Measurements from ENCODE around the gene TLL2. TPM values are rescaled to one million over a fixed set of nuclear protein-coding genes. Genes with fewer than 3 reads are reported as not detected.

Gene TLL2
- total and polyA plus RNA-seq, 7 experiments from 2014 or later, result 0.24 TPM; not detected in 6

DNA sequence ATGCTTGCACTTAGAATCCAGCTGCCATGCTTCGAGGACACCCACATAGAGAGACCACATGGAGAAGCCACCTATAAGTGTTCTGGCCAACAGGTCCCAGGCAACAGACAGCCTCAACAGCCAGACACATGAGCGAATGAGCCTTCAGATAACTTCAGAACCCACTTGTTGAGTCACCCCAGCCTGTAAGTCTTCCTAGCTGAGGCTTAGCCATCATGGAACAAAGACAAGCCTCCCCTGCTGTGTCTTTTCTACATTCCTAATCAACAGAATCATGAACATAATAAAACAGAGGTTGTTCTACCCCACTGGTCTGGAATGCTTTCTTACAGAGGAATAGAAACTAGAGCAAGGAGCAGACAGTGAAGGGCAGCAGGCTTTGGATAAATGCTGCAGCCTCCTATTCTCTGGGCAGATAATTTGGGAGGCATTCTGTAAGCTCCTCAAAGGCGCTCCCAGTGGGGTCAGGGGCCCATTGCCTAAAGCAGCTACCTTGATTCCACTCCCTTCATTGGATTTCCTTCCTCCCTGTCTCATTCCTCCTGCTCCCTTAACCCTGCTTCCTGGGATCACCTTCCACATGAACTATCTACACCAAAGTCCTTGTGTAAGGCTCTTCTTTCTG lies 4.6 kb downstream of the TLL2 start:
- intact Hi-C loops (cut with micrococcal nuclease), result no loop called here
- ATAC-seq (no peak), DNase-seq (no peak)
- H3K4me3 Mint-ChIP-seq, result no peak overlapping the region
- H3K9me3 ChIP-seq (ENCODE audit: control insufficient read depth in 2 of 3, low read length in 3 of 3), result no peaks in the 10 kb centered on the region
- H3K36me3 ChIP-seq (ENCODE audit: control insufficient read depth in 2 of 3, insufficient read depth in 3 of 3, low read length in 3 of 3), result no peaks in the 10 kb centered on the region
- POLR2A ChIA-PET, result no interaction called here
- peaks cover 0 to 6% of the 10 kb centered on the region in 2 donors for H3K27me3 ChIP-seq (ENCODE audit: control insufficient read depth in 2 of 2, insufficient read depth in 2 of 2, low read length in 2 of 2)
- CTCF ChIA-PET, result no interaction called here
- H3K4me1 Mint-ChIP-seq, result peaks cover 4 to 14% (median 13%) of the 10 kb centered on the region in 7 donors
- H3K4me3 ChIP-seq (ENCODE audit: low read length), result no peak overlapping the region
- peaks cover 17 to 41% (median 24%) of the 10 kb centered on the region in 5 donors for H3K27me3 Mint-ChIP-seq
- H3K36me3 Mint-ChIP-seq, result no peaks in the 10 kb centered on the region
- H3K9me3 Mint-ChIP-seq, result no peaks in the 10 kb centered on the region
- H3K27ac Mint-ChIP-seq, result no peak overlapping the region
- peaks cover 0 to 6% of the 10 kb centered on the region in 2 donors for H3K4me1 ChIP-seq (ENCODE audit: control insufficient read depth in 2 of 2, insufficient read depth in 2 of 2, low read length in 2 of 2)
- no peak overlapping the region for H3K27ac ChIP-seq (ENCODE audit: low read depth, low read length)

DNA sequence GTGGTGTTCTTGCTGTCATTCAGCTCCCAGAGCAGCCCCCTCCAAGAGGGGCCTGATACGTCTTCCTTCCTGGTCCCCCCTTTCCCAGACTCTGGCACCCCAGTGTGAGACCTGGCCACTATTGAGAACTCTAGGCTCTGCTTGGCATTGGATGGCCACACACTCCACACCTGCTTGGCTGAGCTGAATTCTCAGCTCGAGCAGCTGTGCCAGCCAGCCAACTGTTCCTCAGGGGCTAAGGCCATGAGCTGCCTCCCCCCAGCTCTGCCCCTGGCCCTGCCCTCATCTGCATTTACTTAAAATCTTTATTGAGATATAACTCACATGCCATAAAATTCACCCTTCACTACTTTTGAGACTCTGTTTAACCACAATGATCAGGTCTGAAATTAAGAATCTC lies 6.7 kb downstream of the TLL2 start:
- intact Hi-C loops (cut with micrococcal nuclease), result no loop called here
- Histone ChIP-seq H3K4me1 (ENCODE audit: control insufficient read depth in 2 of 2, insufficient read depth in 2 of 2, low read length in 2 of 2) (no peaks in the 10 kb centered on the region), H3K27ac (ENCODE audit: low read depth, low read length) (no peak overlapping the region), H3K4me3 (ENCODE audit: low read length) (no peak overlapping the region), H3K9me3 (ENCODE audit: control insufficient read depth in 2 of 3, low read length in 3 of 3) (no peaks in the 10 kb centered on the region), H3K27me3 (ENCODE audit: control insufficient read depth in 2 of 2, insufficient read depth in 2 of 2, low read length in 2 of 2) (peaks cover 0 to 6% of the 10 kb centered on the region in 2 donors), H3K36me3 (ENCODE audit: control insufficient read depth in 2 of 3, insufficient read depth in 3 of 3, low read length in 3 of 3) (no peaks in the 10 kb centered on the region)
- Mint-ChIP-seq H3K27me3 (peaks cover 13 to 28% (median 14%) of the 10 kb centered on the region in 5 donors), H3K9me3 (no peaks in the 10 kb centered on the region), H3K4me1 (peaks cover 0 to 4% (median 3%) of the 10 kb centered on the region in 7 donors), H3K4me3 (no peak overlapping the region), H3K27ac (peak overlapping the region in 1 of 9 donors; percentile 6), H3K36me3 (no peaks in the 10 kb centered on the region)
- DNase-seq (no peak), ATAC-seq (no peak)
- ChIA-PET CTCF (no interaction called here), POLR2A (no interaction called here)

DNA sequence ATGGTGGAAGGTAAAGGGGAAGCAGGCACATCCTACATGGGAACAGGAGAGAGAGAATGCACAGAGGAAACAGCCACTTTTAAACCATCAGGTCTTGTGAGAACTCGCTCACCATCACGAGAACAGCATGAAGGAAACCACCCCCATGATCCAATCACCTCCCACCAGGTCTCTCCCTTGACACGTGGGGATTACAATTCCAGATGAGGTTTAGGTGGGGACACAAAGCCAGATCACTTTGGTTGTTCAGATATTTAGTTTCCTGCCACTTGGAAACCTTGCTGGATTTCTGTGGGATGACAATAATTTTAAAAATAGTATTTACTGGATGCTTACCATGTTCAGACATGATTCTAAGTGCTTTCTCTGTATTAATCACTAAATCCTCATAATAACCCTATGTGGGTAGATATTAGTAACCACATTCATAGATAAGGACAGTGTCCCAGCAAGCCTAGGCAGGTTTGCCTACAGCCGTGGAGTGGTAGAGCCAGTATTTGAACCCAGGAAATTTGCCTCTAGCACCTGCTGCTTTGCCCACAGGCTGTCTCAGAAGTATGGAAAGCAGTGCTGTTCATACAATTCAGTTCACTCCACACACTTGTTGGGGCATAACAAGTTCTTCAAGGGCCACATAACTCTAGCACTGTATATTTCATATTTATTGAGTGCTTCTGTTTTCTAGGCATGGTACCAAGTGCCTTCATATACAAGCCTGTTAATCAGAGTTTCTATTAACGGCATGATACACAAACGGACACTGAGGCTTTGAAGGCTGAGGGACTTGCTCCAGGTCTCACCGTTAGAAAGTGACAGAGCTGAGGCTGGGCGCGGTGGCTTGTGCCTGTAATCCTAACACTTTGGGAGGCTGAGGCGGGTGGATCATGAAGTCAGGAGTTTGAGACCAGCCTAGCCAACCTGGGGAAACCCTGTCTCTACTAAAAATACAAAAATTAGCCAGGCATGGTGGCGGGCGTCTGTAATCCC lies 8.3 kb downstream of the TLL2 start:
- intact Hi-C loops (cut with micrococcal nuclease), result no loop called here
- H3K27ac ChIP-seq (ENCODE audit: low read depth, low read length), result no peak overlapping the region
- H3K4me3 Mint-ChIP-seq, result no peak overlapping the region
- H3K27me3 Mint-ChIP-seq, result peaks cover 7 to 15% (median 13%) of the 10 kb centered on the region in 5 donors
- DNase-seq (no peak), ATAC-seq (no peak)
- H3K36me3 Mint-ChIP-seq, result no peaks in the 10 kb centered on the region
- ChIA-PET CTCF (no interaction called here), POLR2A (interaction anchor here (0.7 kb wide), 1 partner anchor 371 kb away, joined by 3 read pairs; no protein-coding TSS in a partner anchor)
- H3K27ac Mint-ChIP-seq, result no peak overlapping the region
- no peak overlapping the region for H3K4me3 ChIP-seq (ENCODE audit: low read length)
- H3K4me1 ChIP-seq (ENCODE audit: control insufficient read depth in 2 of 2, insufficient read depth in 2 of 2, low read length in 2 of 2), result no peaks in the 10 kb centered on the region
- peaks cover 0 to 1% (median 0%) of the 10 kb centered on the region in 7 donors for H3K4me1 Mint-ChIP-seq
- H3K36me3 ChIP-seq (ENCODE audit: control insufficient read depth in 2 of 3, insufficient read depth in 3 of 3, low read length in 3 of 3), result no peaks in the 10 kb centered on the region
- peaks cover 0 to 3% of the 10 kb centered on the region in 2 donors for H3K27me3 ChIP-seq (ENCODE audit: control insufficient read depth in 2 of 2, insufficient read depth in 2 of 2, low read length in 2 of 2)
- H3K9me3 Mint-ChIP-seq, result no peaks in the 10 kb centered on the region
- no peaks in the 10 kb centered on the region for H3K9me3 ChIP-seq (ENCODE audit: control insufficient read depth in 2 of 3, low read length in 3 of 3)

DNA sequence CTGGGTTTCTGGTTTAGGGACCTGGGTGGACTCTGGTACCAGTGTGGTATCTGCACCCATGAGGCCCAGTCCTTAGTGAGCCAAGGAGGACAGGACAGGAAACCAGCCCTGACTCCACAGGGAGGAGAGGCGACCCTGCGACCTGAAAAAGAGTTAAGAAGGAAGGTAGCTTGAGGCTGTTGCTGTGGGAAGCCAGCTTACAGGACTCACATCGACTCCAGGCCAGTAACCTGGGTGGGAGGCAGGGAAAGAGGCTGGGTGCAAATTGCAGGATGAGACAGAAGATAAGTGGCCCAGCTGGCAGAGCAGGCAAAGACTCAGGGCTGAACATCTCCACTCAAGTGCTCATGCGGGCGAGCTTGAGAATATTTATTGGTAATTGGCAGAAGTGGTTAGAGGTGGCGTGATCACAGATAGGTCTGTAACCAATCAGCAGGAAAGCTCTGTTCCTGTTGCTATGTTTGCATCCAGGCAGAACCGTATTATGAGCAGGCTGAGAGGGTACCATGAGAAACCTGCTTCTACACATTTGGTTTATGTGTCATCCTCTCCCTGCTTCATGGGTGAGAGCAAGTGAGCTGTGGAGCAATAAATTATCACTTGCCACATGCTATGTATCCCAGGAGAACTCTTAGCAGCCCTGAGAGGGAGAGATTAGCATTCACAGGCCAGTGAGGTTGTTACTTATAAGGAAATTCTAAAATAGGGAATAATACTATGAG lies 11.0 kb downstream of the TLL2 start:
- DNase-seq, result no peak
- POLR2A ChIA-PET, result no interaction called here
- Histone ChIP-seq H3K36me3 (ENCODE audit: control insufficient read depth in 2 of 3, insufficient read depth in 3 of 3, low read length in 3 of 3) (no peaks in the 10 kb centered on the region), H3K4me3 (ENCODE audit: low read length) (no peak overlapping the region), H3K4me1 (ENCODE audit: control insufficient read depth in 2 of 2, insufficient read depth in 2 of 2, low read length in 2 of 2) (no peaks in the 10 kb centered on the region), H3K27me3 (ENCODE audit: control insufficient read depth in 2 of 2, insufficient read depth in 2 of 2, low read length in 2 of 2) (peaks cover 0 to 3% of the 10 kb centered on the region in 2 donors), H3K27ac (ENCODE audit: low read depth, low read length) (no peak overlapping the region), H3K9me3 (ENCODE audit: control insufficient read depth in 2 of 3, low read length in 3 of 3) (no peaks in the 10 kb centered on the region)
- H3K36me3 Mint-ChIP-seq, result no peaks in the 10 kb centered on the region
- H3K27me3 Mint-ChIP-seq, result peaks cover 4 to 21% (median 8%) of the 10 kb centered on the region in 5 donors
- ATAC-seq, result no peak
- CTCF ChIA-PET, result no interaction called here
- intact Hi-C loops (cut with micrococcal nuclease), result no loop called here
- no peaks in the 10 kb centered on the region for H3K9me3 Mint-ChIP-seq
- H3K4me1 Mint-ChIP-seq, result peaks cover 0 to 1% (median 0%) of the 10 kb centered on the region in 7 donors
- H3K4me3 Mint-ChIP-seq, result no peak overlapping the region
- no peak overlapping the region for H3K27ac Mint-ChIP-seq

DNA sequence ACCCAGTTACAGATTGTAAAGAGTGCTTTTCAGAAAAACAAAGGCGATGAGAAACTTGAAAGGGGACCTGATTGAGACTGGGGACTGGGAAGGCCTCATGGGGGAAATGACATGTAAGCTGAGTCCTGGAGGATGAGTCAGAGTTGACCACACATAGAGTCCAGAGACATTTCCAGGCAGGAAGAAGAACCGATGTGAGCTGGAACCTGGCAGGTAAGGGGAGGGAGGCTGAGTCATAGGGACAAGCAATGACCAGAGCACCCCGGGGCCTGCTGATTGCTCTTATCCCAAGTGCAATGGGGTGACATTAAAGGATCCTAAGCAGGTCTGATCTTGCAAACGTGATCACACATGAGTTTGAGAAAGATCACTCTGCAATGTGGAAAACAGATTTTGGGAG lies 11.7 kb downstream of the TLL2 start:
- peaks cover 0 to 3% of the 10 kb centered on the region in 2 donors for H3K27me3 ChIP-seq (ENCODE audit: control insufficient read depth in 2 of 2, insufficient read depth in 2 of 2, low read length in 2 of 2)
- ChIA-PET POLR2A (no interaction called here), CTCF (no interaction called here)
- no peaks in the 10 kb centered on the region for H3K9me3 ChIP-seq (ENCODE audit: control insufficient read depth in 2 of 3, low read length in 3 of 3)
- no peak for ATAC-seq
- no peak overlapping the region for H3K27ac ChIP-seq (ENCODE audit: low read depth, low read length)
- no peak for DNase-seq
- no peak overlapping the region for H3K4me3 ChIP-seq (ENCODE audit: low read length)
- intact Hi-C loops (cut with micrococcal nuclease), result no loop called here
- no peaks in the 10 kb centered on the region for H3K4me1 ChIP-seq (ENCODE audit: control insufficient read depth in 2 of 2, insufficient read depth in 2 of 2, low read length in 2 of 2)
- no peaks in the 10 kb centered on the region for H3K36me3 Mint-ChIP-seq
- H3K4me1 Mint-ChIP-seq, result peaks cover 0 to 1% (median 0%) of the 10 kb centered on the region in 7 donors
- H3K4me3 Mint-ChIP-seq, result no peak overlapping the region
- H3K36me3 ChIP-seq (ENCODE audit: control insufficient read depth in 2 of 3, insufficient read depth in 3 of 3, low read length in 3 of 3), result no peaks in the 10 kb centered on the region
- no peaks in the 10 kb centered on the region for H3K9me3 Mint-ChIP-seq
- H3K27me3 Mint-ChIP-seq, result peaks cover 4 to 27% (median 10%) of the 10 kb centered on the region in 5 donors
- H3K27ac Mint-ChIP-seq, result no peak overlapping the region

DNA sequence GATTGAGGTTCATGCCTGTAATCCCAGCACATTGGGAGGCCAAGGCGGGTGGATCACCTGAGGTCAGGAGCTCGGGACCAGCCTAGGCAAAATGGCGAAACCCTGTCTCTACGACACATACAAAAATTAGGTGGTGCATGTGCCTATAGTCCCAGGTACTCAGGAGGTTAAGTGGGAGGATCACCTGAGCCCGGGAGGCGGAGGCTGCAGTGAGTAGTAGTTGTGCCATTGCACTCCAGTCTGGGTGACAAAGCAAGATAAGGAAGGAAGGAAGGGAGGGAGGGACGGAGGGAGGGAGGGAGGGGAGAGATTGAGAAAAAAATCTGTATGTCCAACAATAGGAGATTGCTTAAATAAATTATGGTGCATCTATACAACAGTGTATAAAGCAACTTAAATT lies 13.2 kb downstream of the TLL2 start:
- Mint-ChIP-seq H3K4me1 (peaks cover 0 to 1% (median 0%) of the 10 kb centered on the region in 7 donors), H3K4me3 (no peak overlapping the region), H3K27ac (no peak overlapping the region), H3K27me3 (peaks cover 4 to 27% (median 9%) of the 10 kb centered on the region in 5 donors), H3K36me3 (no peaks in the 10 kb centered on the region), H3K9me3 (no peaks in the 10 kb centered on the region)
- intact Hi-C loops (cut with micrococcal nuclease), result no loop called here
- Histone ChIP-seq H3K27ac (ENCODE audit: low read depth, low read length) (no peak overlapping the region), H3K36me3 (ENCODE audit: control insufficient read depth in 2 of 3, insufficient read depth in 3 of 3, low read length in 3 of 3) (no peaks in the 10 kb centered on the region), H3K27me3 (ENCODE audit: control insufficient read depth in 2 of 2, insufficient read depth in 2 of 2, low read length in 2 of 2) (peaks cover 0 to 3% of the 10 kb centered on the region in 2 donors), H3K4me1 (ENCODE audit: control insufficient read depth in 2 of 2, insufficient read depth in 2 of 2, low read length in 2 of 2) (no peaks in the 10 kb centered on the region), H3K9me3 (ENCODE audit: control insufficient read depth in 2 of 3, low read length in 3 of 3) (no peaks in the 10 kb centered on the region), H3K4me3 (ENCODE audit: low read length) (no peak overlapping the region)
- ATAC-seq (no peak), DNase-seq (no peak)
- ChIA-PET CTCF (no interaction called here), POLR2A (no interaction called here)
